ENCODE measurements around the gene ERBIN.

Gene ERBIN

GRCh38 chr5:65994117-65994786 is 67.9 kb downstream of the ERBIN start:
- 93 to 100% methylated on average over 1 of the region's 1 CpG for WGBS, 2 experiments
- H3K27me3 ChIP-seq (ENCODE audit: control insufficient read depth, insufficient read depth, low read length, poor library complexity, severe bottlenecking), result no peaks in the 10 kb centered on the region

GRCh38 chr5:65999061-65999723 is 72.8 kb downstream of the ERBIN start:
- no peaks in the 10 kb centered on the region for H3K36me3 ChIP-seq (ENCODE audit: control insufficient read depth, insufficient read depth, low read length)
- no peak overlapping the region for H3K27ac ChIP-seq (ENCODE audit: insufficient read depth, low read depth, low read length, poor library complexity, severe bottlenecking)
- WGBS, 2 experiments, result 83 to 91% methylated on average over 8 to 9 of the region's 9 CpGs

More at GRCh38 chr5:65994117-65994786, 67.9 kb downstream of the ERBIN start:
- Histone ChIP-seq H3K27ac (ENCODE audit: insufficient read depth, low read depth, low read length, poor library complexity, severe bottlenecking) (no peak overlapping the region), H3K9me3 (ENCODE audit: control insufficient read depth, low read length) (no peaks in the 10 kb centered on the region), H3K36me3 (ENCODE audit: control insufficient read depth, insufficient read depth, low read length) (no peaks in the 10 kb centered on the region), H3K4me1 (ENCODE audit: control insufficient read depth, insufficient read depth, low read length) (no peaks in the 10 kb centered on the region), H3K4me3 (ENCODE audit: insufficient read depth, low read depth, low read length) (no peak overlapping the region)

GRCh38 chr5:66001952-66002351 is 75.6 kb downstream of the ERBIN start:
- 91 to 94% methylated on average over 4 of the region's 4 CpGs for WGBS, 2 experiments
- no peaks in the 10 kb centered on the region for H3K9me3 ChIP-seq (ENCODE audit: control insufficient read depth, low read length)
- no peak overlapping the region for H3K4me3 ChIP-seq (ENCODE audit: insufficient read depth, low read depth, low read length)
- H3K4me1 ChIP-seq (ENCODE audit: control insufficient read depth, insufficient read depth, low read length), result no peaks in the 10 kb centered on the region
- H3K27ac ChIP-seq (ENCODE audit: insufficient read depth, low read depth, low read length, poor library complexity, severe bottlenecking), result no peak overlapping the region
- no peaks in the 10 kb centered on the region for H3K27me3 ChIP-seq (ENCODE audit: control insufficient read depth, insufficient read depth, low read length, poor library complexity, severe bottlenecking)
- H3K36me3 ChIP-seq (ENCODE audit: control insufficient read depth, insufficient read depth, low read length), result peaks cover 3% of the 10 kb centered on the region

More at GRCh38 chr5:65999061-65999723, 72.8 kb downstream of the ERBIN start:
- H3K4me1 ChIP-seq (ENCODE audit: control insufficient read depth, insufficient read depth, low read length), result no peaks in the 10 kb centered on the region
- no peaks in the 10 kb centered on the region for H3K9me3 ChIP-seq (ENCODE audit: control insufficient read depth, low read length)
- H3K27me3 ChIP-seq (ENCODE audit: control insufficient read depth, insufficient read depth, low read length, poor library complexity, severe bottlenecking), result no peaks in the 10 kb centered on the region
- H3K4me3 ChIP-seq (ENCODE audit: insufficient read depth, low read depth, low read length), result no peak overlapping the region

GRCh38 chr5:66002415-66002814 is 76.0 kb downstream of the ERBIN start:
- H3K27ac ChIP-seq (ENCODE audit: insufficient read depth, low read depth, low read length, poor library complexity, severe bottlenecking), result no peak overlapping the region
- peaks cover 3% of the 10 kb centered on the region for H3K36me3 ChIP-seq (ENCODE audit: control insufficient read depth, insufficient read depth, low read length)
- no peaks in the 10 kb centered on the region for H3K4me1 ChIP-seq (ENCODE audit: control insufficient read depth, insufficient read depth, low read length)
- WGBS, 2 experiments, result 84 to 99% methylated on average over 2 of the region's 2 CpGs
- H3K27me3 ChIP-seq (ENCODE audit: control insufficient read depth, insufficient read depth, low read length, poor library complexity, severe bottlenecking), result no peaks in the 10 kb centered on the region
- H3K4me3 ChIP-seq (ENCODE audit: insufficient read depth, low read depth, low read length), result no peak overlapping the region
- H3K9me3 ChIP-seq (ENCODE audit: control insufficient read depth, low read length), result no peaks in the 10 kb centered on the region

- Histone ChIP-seq H3K4me3 (ENCODE audit: insufficient read depth, low read depth, low read length) (no peak overlapping the region), H3K27me3 (ENCODE audit: control insufficient read depth, insufficient read depth, low read length, poor library complexity, severe bottlenecking) (no peaks in the 10 kb centered on the region), H3K36me3 (ENCODE audit: control insufficient read depth, insufficient read depth, low read length) (peaks cover 3% of the 10 kb centered on the region), H3K4me1 (ENCODE audit: control insufficient read depth, insufficient read depth, low read length) (no peaks in the 10 kb centered on the region), H3K27ac (ENCODE audit: insufficient read depth, low read depth, low read length, poor library complexity, severe bottlenecking) (no peak overlapping the region), H3K9me3 (ENCODE audit: control insufficient read depth, low read length) (no peaks in the 10 kb centered on the region)
- 96 to 97% methylated on average over 14 of the region's 14 CpGs for WGBS, 2 experiments
Measured at GRCh38 chr5:66004216-66004615, 77.8 kb downstream of the ERBIN start.

- H3K9me3 ChIP-seq (ENCODE audit: control insufficient read depth, low read length), result no peaks in the 10 kb centered on the region
- H3K4me1 ChIP-seq (ENCODE audit: control insufficient read depth, insufficient read depth, low read length), result no peaks in the 10 kb centered on the region
- H3K4me3 ChIP-seq (ENCODE audit: insufficient read depth, low read depth, low read length), result no peak overlapping the region
- peaks cover 3% of the 10 kb centered on the region for H3K36me3 ChIP-seq (ENCODE audit: control insufficient read depth, insufficient read depth, low read length)
- H3K27ac ChIP-seq (ENCODE audit: insufficient read depth, low read depth, low read length, poor library complexity, severe bottlenecking), result no peak overlapping the region
- 94 to 96% methylated on average over 2 of the region's 2 CpGs for WGBS, 2 experiments
- H3K27me3 ChIP-seq (ENCODE audit: control insufficient read depth, insufficient read depth, low read length, poor library complexity, severe bottlenecking), result no peaks in the 10 kb centered on the region
Measured at GRCh38 chr5:66009277-66009676, 82.9 kb downstream of the ERBIN start.

GRCh38 chr5:66010476-66010875 is 84.1 kb downstream of the ERBIN start:
- no peaks in the 10 kb centered on the region for H3K9me3 ChIP-seq (ENCODE audit: control insufficient read depth, low read length)

GRCh38 chr5:66012271-66012670 is 85.9 kb downstream of the ERBIN start:
- Histone ChIP-seq H3K27ac (ENCODE audit: insufficient read depth, low read depth, low read length, poor library complexity, severe bottlenecking) (no peak overlapping the region), H3K4me1 (ENCODE audit: control insufficient read depth, insufficient read depth, low read length) (no peaks in the 10 kb centered on the region), H3K9me3 (ENCODE audit: control insufficient read depth, low read length) (no peaks in the 10 kb centered on the region), H3K27me3 (ENCODE audit: control insufficient read depth, insufficient read depth, low read length, poor library complexity, severe bottlenecking) (no peaks in the 10 kb centered on the region), H3K4me3 (ENCODE audit: insufficient read depth, low read depth, low read length) (no peak overlapping the region), H3K36me3 (ENCODE audit: control insufficient read depth, insufficient read depth, low read length) (peaks cover 4% of the 10 kb centered on the region)

More at GRCh38 chr5:66010476-66010875, 84.1 kb downstream of the ERBIN start:
- Histone ChIP-seq H3K4me3 (ENCODE audit: insufficient read depth, low read depth, low read length) (no peak overlapping the region), H3K27ac (ENCODE audit: insufficient read depth, low read depth, low read length, poor library complexity, severe bottlenecking) (no peak overlapping the region), H3K36me3 (ENCODE audit: control insufficient read depth, insufficient read depth, low read length) (no peaks in the 10 kb centered on the region), H3K4me1 (ENCODE audit: control insufficient read depth, insufficient read depth, low read length) (no peaks in the 10 kb centered on the region), H3K27me3 (ENCODE audit: control insufficient read depth, insufficient read depth, low read length, poor library complexity, severe bottlenecking) (no peaks in the 10 kb centered on the region)

GRCh38 chr5:66013397-66013796 is 87.0 kb downstream of the ERBIN start:
- 60 to 97% methylated on average over 1 to 2 of the region's 2 CpGs for WGBS, 2 experiments
- Histone ChIP-seq H3K9me3 (ENCODE audit: control insufficient read depth, low read length) (no peaks in the 10 kb centered on the region), H3K4me3 (ENCODE audit: insufficient read depth, low read depth, low read length) (no peak overlapping the region), H3K27ac (ENCODE audit: insufficient read depth, low read depth, low read length, poor library complexity, severe bottlenecking) (no peak overlapping the region), H3K4me1 (ENCODE audit: control insufficient read depth, insufficient read depth, low read length) (no peaks in the 10 kb centered on the region), H3K27me3 (ENCODE audit: control insufficient read depth, insufficient read depth, low read length, poor library complexity, severe bottlenecking) (no peaks in the 10 kb centered on the region), H3K36me3 (ENCODE audit: control insufficient read depth, insufficient read depth, low read length) (peaks cover 4% of the 10 kb centered on the region)

- no peaks in the 10 kb centered on the region for H3K27me3 ChIP-seq (ENCODE audit: control insufficient read depth, insufficient read depth, low read length, poor library complexity, severe bottlenecking)
- H3K9me3 ChIP-seq (ENCODE audit: control insufficient read depth, low read length), result no peaks in the 10 kb centered on the region
- WGBS, 2 experiments, result no CpG with 5 or more reads among the region's 1 CpG
- H3K4me1 ChIP-seq (ENCODE audit: control insufficient read depth, insufficient read depth, low read length), result no peaks in the 10 kb centered on the region
- H3K27ac ChIP-seq (ENCODE audit: insufficient read depth, low read depth, low read length, poor library complexity, severe bottlenecking), result no peak overlapping the region
- H3K4me3 ChIP-seq (ENCODE audit: insufficient read depth, low read depth, low read length), result no peak overlapping the region
- H3K36me3 ChIP-seq (ENCODE audit: control insufficient read depth, insufficient read depth, low read length), result peaks cover 4% of the 10 kb centered on the region
Measured at GRCh38 chr5:66013906-66014305, 87.5 kb downstream of the ERBIN start.

All from ectodermal cell (in vitro differentiated cells).